HG02885 (cell line): ENCODE data around the gene LDAH.

Experiments used
- ATAC-seq: cut with Tn5 transposase; IDR thresholded peaks from one replicate; pipeline ENCODE4 v1.9.1; 2021; ENCODE audit warnings: mild to moderate bottlenecking; ENCODE audit not compliant: unreplicated experiment, poor library complexity

LDAH gene

DNA sequence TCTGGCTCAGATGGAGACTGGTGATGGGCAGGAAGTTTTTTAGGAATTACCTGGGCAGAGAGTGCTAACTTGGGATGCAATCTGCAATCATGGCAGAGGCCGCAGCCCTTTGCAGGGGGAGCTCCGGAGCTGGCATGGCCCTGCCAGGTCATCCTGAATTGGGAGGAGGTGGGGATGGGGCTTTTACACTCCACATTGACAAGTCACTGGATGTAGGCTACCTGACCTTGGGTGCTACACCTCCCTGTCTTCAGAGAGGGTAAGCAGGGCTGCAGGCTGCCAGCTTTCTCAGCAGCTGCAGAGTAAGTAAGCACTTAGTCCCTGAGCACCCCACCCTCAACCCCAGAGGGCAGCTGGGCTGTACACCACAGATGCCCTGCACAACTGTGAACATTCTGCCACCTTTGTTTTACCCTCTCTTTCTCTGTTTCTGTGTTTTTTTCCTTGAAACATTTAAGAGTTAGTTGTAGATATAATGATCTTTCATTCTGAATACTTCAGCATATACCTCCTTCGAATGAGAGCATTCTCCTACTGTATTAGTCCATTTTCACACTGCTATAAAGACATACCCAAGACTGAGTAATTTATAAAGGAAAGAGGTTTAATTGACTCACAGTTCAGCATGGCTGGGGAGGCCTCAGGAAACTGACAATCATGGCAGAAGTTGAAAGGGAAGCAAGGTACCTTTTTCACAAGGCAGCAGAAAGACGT is 165.2 kb downstream of the LDAH start:
- ATAC-seq: no peak

DNA sequence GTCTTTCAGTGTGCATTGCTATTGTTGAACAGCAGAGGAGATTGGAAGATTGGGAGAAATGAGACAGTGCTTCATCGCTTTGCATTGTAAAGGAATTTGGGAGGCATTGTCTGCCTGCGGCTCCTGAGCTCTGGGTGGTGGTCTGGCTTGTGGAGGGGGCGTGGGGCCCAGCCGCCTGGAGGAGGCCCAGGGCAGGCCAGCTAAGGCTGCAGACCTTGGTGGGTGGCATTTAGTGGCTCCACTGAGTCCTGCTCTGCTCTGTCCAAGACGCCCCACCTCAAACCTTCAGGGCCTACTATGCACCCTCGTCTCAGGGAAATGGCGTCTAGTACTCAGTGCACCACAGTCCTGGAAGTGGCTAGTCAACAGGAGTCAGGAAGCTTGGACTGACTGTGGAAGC is 166.3 kb downstream of the LDAH start:
- ATAC-seq: no peak

DNA sequence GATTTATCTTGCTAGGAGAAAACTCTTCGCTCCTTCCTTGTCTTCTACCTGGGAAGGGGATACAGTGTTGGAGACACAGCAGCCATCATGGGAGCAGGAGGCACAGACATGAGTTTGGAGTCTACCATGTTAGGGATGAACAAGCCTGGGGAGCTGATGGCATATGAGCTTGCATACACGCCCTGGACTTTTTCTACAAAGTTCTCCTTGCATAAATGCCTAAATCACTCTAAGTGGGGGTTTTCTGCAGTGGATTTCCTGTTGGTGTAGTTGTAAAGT is 168.4 kb downstream of the LDAH start:
- no peak for ATAC-seq

DNA sequence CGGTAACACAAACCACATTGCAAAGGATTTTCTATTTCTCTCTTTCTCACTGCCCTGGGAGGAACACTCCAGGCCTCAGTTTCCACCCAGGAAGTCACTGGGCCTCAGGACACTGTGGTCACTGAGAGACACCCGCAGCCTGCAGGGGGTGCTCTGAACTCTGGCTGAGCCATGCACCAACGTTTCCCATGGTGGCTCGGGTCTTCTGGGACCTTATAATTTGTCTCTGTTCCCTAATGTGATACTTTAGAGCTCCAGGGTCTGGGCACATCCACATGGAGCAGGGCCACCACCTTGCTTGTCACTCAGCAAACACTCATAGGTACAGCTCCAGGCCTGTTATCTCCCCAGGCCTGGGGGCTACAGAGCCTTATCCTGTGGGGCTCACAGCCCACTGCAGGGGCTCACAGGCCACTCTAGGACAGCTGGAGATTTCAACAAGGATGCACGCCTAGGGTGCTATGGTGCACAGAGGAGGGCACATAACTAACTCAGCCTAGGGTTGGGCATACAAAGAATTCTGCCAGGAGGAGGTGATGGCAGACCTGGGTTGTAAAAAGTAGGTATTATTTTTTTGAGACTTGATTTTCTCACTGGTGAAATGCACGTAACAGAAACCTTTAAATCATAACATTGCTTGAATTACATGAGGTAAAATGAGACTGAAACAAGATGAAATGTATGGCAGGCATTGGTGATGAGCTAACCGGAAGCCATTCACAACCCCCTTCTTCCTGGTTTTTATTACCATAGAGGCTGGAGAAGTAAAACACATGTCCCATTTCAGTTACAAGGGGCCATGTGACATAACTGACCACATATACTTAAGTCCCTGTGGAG is 169.0 kb downstream of the LDAH start:
- no peak for ATAC-seq

DNA sequence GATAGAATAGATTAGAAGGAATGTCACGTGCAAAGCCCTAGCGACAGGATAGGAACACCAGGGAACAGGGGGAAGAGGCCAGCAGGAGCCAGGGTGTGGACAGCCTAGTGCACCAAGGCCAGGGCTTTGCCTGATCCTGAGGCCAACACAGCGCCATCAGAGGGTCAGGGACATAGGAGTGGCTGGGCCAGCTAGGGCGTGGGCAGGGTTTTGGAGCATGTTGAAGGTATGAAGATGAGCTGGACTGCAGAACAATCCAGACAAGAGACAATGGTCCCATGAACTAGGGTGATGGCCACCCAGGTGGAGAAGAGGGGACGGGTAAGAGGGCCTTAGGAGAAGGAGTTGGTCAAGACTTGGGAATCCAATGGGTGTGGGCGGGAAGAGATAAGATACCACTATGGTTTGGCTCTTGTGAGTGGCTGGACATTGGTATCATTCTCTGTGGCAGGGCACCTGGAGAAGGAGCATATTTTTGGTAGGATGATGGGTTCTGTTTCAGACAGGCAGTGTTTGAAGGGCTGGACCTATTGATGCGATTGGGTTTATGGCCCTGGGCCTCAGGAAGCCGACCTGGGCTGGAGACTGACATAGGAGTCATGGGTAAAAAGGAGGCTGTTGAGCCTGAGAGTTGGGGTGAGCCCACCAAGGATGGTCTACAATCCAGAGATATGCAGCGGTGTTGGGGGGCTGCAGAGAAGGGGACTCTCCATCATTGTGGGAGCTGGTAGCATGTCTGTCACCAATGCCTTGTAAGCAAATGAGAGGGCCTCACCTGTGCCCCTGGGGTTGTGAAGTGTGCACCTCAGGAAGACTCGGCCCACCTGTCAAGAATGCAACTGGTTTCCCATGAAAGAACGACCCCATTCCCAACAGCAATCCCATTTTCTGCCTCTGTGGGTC is 170.0 kb downstream of the LDAH start:
- no peak for ATAC-seq

DNA sequence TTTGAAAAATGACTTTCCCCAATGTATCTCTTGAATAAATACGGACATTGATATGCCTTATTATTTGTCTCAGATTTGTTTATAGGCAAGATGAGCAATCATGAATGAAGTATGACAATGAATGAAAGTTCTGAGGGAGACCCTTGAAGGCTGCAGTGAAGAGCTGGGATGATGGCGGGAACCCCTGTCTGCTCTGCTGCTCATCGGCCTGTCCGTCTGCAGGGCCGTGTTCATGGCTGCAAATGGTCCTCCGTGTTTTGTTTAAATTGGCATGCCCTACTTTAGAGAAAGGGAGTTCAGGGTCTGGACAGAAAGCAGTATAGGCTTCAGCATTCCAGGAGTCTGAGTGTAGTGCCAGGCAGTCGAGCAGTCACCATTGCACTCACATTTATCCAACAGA is 170.8 kb downstream of the LDAH start:
- ATAC-seq: no peak

DNA sequence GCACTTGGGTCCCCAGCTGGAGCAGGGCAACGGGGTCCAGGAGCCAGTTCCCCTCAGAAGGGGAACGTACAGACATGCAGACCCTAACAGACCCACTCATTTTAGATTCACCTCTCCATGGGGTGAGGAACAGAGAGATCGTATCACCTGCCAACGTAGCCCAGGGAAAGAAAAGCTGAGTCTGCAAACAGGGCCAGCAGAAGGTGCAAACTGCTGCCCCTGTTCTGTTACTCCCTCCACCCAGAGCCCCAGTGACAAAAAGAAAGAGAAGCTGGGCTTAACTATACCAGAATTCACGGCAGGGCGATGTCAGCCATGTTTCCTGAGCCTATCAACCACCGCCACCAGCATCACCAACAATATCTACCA is 171.2 kb downstream of the LDAH start:
- ATAC-seq: no peak

DNA sequence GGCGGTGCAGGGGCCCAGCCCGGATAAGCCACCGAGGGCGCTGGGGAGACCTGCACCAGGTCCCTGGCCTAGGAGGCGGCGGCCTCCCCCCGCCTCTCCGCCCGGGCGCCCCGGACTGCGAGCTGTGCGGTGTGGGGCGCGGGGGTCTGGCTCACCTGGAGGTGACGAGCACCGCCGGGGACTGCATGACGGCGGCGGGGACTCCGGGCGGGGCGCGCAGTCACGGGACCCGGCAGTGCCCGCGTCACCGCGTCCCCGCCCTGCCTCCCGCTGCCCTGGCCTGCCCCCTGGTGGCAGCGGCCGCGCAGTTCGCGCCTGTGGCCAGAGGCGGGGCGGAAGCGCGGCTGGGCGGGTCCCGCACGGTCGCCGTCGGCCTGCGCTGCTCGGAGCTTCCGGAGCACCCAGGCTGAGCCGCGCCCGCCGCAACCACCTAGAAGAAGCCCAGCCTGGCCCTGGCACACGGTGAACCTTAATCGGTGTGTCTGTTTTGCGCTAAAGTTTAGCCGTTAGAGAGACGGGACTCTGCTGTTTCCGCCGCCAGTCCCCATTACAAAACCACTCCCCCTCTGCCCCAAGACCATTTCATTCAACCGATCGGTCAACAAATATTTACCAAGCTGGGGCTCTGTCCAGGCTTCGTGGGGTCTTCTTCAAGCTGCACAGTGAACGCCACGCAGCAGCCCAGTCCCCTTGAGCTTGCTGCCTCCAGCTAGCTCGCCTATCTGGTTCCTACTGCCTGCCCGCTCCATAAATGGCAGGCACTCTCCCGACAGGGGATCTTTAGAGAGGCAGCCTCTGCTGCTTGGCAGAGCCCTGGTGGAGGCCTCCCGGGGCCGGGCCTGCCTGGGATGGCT is 171.8 kb downstream of the LDAH start, which contains the start of gene HS1BP3:
Gene HS1BP3 (minus strand): TSS at position 222 of the 854 bp plus-strand sequence. CDS start 35 bp downstream, at position 187.
- ATAC-seq: peak; percentile 95

DNA sequence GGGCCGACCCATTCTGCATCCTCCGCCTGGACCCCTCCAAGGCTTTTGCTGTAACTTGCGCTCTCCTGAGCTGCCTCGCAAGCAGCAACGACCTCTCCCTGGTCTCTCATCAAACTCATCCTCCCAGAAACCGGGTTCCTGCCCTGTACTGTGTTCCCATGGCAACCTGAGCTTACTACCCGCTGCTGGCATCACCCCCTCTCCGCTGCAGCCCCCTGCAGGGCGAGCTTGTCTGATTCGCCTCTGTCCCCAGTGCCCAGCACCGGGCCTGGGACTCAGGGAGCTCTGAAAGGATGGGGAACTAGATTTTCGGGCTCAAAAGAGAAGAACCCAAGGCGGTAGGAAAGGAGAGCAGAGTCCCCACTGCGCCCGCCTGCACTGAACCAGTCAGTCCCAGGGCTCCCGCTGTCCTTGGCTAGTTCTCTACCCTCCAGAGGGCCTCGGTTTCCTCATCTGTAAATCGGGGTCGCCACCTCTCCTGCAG is 172.5 kb downstream of the LDAH start:
- ATAC-seq: peak; percentile 19

DNA sequence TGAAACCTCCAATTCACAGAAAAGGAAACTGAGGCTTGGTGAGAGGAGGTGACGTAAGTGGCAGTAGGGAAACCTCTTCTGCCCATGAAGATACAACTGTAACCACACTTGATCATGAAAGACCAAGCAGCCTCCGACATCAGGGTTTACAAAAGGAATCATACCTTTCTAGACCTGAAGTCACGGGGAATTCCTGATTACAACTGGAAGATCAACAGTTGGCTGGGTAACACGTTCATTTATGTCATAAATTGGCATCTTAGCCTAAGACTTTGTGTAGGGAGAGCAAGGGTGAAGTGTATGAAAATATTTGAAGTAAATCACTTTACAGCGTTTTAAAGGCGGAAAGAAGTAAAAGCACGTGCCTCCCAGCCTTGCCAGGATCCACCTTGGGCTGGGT is 172.9 kb downstream of the LDAH start:
- ATAC-seq: no peak

DNA sequence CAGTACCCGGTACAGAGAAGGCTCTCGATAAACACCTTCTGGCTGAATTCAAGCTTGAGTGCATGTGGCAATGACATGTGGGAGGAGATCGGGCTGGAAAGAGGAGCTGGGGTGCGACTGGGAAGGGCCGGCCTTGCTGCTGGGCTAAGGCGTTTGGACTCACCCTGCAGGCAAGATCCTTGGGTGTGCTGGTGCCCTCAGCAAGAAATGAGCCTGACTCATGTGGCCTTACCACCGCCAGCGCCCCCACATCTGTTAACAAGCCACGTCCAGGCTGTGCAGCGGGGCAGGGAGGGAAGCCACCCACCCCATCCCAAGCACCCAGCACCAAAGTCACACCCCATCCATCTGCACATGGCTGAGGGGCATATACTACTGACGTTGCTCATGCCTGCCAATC is 173.3 kb downstream of the LDAH start:
- ATAC-seq: no peak

DNA sequence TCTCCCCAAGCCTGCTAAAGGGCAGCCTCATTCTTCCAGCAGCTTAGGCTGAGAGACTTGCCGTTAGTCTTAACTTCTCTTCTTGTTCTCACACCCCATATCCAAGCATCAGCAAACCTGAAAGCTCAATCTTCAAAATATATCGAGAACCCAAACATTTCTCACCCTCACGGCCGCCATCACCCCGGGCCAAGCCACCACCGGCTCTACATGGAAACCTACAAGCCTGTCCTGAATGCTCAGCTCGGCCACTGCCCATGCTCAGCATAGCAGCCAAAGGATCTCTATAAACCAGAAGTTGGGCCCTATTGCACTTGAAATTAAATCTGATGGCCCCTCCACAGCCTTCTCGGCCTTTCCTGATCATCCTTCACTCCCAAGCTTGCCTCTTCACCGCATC is 174.1 kb downstream of the LDAH start:
- no peak for ATAC-seq

DNA sequence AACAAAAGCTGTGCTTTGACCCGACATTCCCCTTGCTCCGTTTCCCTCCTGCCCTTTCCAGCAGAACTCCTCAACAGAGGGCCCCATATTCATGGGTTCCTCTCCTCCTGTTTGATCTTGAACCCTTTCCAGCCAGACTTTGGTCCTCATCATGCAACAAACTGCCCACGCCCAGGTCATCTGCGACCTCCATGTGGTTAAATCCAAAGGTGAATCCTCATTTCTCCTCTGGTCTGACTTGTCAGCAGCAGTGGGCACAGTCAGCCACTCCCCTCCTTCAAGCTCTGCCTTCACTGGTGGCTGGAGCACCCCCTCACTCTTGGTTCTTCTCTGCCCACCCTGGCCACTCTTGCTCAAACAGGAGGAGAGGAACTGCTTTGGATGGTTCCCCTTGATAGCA is 174.7 kb downstream of the LDAH start:
- ATAC-seq: no peak

DNA sequence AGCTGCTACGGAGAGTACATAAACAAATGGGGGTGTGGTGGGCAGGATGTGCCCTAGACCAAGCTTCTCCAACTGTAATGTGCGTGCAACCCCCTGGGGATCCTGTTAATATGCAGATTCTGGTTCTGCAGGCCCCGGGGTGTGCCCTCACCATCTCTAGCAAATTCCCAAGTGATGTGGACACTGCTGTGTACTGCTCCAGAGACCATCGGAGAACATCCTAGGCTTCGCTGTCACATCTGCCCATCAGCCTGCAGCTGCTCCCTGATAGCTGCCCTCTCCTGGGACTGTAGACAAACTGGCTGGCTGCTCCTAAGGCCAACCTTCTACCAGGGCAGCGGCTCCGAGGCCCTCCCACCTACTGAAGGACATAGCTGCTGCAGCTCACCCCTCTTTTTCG is 175.2 kb downstream of the LDAH start:
- no peak for ATAC-seq

DNA sequence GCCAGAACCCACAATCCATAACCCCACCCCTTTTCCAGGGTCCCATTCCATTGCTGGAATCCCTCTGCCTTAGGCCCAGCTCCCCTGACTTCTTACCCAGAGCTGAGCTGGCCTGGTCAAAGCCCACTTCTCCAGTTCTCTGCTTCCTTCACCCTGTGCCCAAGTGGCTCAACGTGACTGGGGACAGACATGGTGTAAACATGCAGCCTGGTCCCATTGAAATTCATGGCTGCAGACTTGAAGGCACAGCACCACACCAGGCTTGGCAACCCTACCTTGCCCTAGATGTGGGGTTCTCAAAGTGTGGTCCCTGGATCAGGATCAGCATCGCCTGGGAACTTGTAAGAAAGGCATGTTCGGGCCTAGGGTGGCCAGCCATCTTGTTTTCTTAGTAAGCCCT is 175.7 kb downstream of the LDAH start:
- ATAC-seq: no peak

DNA sequence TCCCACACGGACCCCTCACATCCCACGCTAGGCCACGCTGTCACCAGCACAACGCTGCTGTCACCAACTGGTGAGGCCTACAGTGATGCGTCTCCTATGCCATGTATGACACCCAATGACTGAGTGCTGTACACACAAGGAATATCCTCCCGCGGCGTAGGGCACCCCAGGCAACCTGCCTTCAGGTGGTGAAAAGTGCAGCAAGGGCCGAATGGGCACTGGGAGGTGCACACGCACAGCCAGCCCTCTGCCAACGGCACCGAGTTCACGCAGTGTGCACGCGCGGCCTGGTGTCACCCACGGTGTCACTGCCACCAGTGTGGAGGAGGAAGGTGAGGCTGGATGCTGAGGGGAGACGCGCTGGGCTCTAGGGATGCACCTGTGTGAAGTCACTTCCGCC is 176.5 kb downstream of the LDAH start:
- no peak for ATAC-seq

DNA sequence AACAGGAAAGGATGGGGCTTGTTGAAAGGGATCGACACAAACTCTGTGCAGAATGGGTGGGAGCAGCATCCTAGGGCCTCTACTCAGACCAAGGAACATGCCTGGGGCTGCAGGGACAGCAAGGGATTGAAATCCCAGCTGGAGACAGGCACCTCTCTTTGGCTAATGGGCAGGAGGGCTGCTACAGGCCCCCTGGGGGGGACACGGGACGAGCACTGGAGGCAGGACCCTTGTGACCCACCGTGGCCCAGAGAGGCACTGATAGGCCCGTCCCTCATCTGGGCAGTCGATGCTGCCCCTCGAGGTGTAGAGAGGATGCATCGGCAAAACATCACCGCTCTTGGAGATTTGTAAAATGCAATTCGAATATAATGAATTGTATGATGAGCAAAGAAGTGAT is 177.1 kb downstream of the LDAH start:
- ATAC-seq: no peak

DNA sequence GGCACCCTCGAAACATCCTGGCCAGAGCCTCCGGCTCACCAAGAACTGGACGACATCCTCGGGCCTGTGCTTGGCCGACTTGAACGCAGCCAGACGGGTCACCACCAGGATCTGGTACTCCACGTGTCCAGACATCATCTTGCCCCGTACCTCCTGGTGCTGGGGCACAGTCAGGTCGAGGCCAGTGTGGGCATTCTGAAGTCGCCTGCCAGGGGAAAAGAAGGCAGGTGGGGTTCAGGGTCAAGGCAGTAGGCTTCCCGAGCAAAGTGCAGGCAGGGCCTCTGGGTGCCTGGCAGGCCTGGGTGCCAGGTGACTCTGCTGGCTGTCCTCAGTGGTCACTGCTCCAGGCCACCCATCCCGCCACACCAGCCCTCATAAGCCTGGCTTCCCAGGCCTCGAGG is 177.6 kb downstream of the LDAH start:
- ATAC-seq: no peak

DNA sequence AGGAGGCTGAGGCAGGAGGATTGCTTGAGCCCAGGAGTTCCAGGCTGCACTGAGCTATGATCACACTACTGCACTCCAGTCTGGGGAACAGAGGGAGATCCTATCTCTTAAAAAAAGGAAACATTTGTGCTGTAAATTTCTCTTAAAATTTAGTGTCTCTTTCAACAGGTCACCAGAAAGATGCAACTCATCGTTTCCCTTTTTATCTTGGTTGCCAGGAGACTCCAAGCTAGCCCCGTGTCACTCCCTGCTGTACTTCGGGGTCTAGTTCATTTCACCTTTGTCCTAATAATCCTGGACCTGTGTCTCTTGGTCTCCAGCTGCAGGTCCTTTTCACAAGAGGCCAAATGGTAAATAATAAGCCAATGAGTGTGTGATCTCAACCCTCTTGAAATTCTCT is 179.1 kb downstream of the LDAH start:
- ATAC-seq: no peak

DNA sequence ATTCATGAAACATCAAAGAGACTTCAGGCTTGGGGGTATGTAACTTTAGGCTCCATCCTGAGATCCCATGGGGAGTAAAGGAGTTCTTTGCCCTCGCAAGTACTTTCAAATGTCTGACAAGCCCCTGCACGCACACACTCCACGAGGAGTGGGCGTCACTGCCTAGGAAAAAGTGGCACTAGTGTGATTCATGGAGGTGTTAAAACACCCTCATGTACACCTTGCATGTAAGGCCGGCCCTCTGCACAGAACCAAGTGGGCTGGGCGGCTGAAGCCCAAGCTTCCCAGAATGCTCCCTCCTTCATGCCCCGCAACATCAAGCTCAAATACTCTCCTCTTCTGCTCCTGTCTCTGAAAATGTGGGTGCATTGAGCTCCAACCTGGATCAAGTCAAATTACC is 179.8 kb downstream of the LDAH start:
- ATAC-seq: no peak
